Calu3 (cell line): ENCODE data around the gene CLIC5. TPM values are rescaled to one million over a fixed set of nuclear protein-coding genes. Genes with fewer than 3 reads are reported as not detected.

ENCODE experiments used
- BruUV-seq: library from RNA; stranded (reverse); fragments of 400-500 nt; replicated peaks from 2 replicates; lab custom pipeline; 2021; lab: Mats Ljungman, UMichigan
- CTCF ChIA-PET: fragments of 300-600 bp; sonication (Branson Sonifier 250); formaldehyde crosslinking; loops from one replicate; lab custom pipeline; 2022; ENCODE audit warnings: antibody characterized with exemption; lab: Charles Lee
- DNase-seq: peaks from one replicate; pipeline ENCODE4 v3.0.0; 2022
- H3K27ac Mint-ChIP-seq: one replicate; pipeline ENCODE4 v1.8.0; 2022; ENCODE audit warnings: mixed read lengths; ENCODE audit not compliant: unreplicated experiment
- H3K27me3 Mint-ChIP-seq: one replicate; pipeline ENCODE4 v1.8.0; 2022; ENCODE audit warnings: mixed read lengths; ENCODE audit not compliant: unreplicated experiment
- H3K36me3 Mint-ChIP-seq: one replicate; pipeline ENCODE4 v1.8.0; 2022; ENCODE audit warnings: mild to moderate bottlenecking, moderate library complexity, mixed read lengths; ENCODE audit not compliant: insufficient read depth, unreplicated experiment
- H3K4me1 Mint-ChIP-seq: one replicate; pipeline ENCODE4 v1.8.0; 2022; ENCODE audit warnings: mild to moderate bottlenecking, low read depth, mixed read lengths; ENCODE audit not compliant: unreplicated experiment
- H3K4me3 Mint-ChIP-seq: one replicate; pipeline ENCODE4 v1.8.0; 2022; ENCODE audit warnings: mild to moderate bottlenecking, low read depth, moderate library complexity, mixed read lengths; ENCODE audit not compliant: unreplicated experiment
- H3K9me3 Mint-ChIP-seq: one replicate; pipeline ENCODE4 v1.8.0; 2022; ENCODE audit warnings: low read depth, mixed read lengths; ENCODE audit not compliant: unreplicated experiment
- CTCF ChIP-seq: fragments of 200-600 bp; IDR thresholded peaks from one replicate; pipeline ENCODE4 v1.8.0; 2022; ENCODE audit warnings: antibody characterized with exemption; ENCODE audit not compliant: unreplicated experiment
- intact Hi-C: fragments of 100-400 bp; cut with micrococcal nuclease; formaldehyde crosslinking; loops from one replicate; pipeline ENCODE4 v1.10.0; 2022; ENCODE audit not compliant: unreplicated experiment
- total RNA-seq: library from RNA; stranded (reverse); gene quantifications from 2 replicates; pipeline ENCODE4 v1.2.3, GENCODE V29; 2022

Gene CLIC5
- total RNA-seq, 1 experiment from 2014 or later, result 3.3 TPM

DNA sequence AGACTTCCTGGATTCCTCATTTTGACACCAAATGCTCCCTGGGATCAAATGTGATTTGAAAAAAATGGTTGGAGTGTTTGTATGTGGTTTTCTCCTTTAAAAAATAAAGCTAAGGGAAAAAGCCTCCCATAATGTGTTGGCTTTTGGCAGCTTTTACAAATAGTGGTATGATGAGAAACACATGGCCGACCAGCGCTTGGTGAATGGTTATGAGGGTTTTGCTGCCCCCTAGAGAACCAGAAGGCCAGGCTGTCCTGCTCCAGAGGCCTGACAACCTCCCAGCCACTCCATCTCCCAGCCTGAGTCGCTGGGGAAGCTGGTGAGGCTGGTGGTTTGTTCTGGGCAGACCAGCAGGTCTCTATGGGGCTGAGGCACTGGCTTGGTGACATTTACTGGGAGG, 69.3 kb downstream of the CLIC5 start:
- no peak for DNase-seq
- no peak for TF ChIP-seq CTCF
- H3K4me3 Mint-ChIP-seq, result no peak overlapping the region
- peaks cover 21% of the 10 kb centered on the region for H3K4me1 Mint-ChIP-seq
- H3K9me3 Mint-ChIP-seq, result no peaks in the 10 kb centered on the region
- intact Hi-C loops, result no loop called here
- CTCF ChIA-PET, result no interaction called here
- no peak overlapping the region for H3K27ac Mint-ChIP-seq
- no peaks in the 10 kb centered on the region for H3K36me3 Mint-ChIP-seq
- BruUV-seq, result no TSS peak
- no peaks in the 10 kb centered on the region for H3K27me3 Mint-ChIP-seq

DNA sequence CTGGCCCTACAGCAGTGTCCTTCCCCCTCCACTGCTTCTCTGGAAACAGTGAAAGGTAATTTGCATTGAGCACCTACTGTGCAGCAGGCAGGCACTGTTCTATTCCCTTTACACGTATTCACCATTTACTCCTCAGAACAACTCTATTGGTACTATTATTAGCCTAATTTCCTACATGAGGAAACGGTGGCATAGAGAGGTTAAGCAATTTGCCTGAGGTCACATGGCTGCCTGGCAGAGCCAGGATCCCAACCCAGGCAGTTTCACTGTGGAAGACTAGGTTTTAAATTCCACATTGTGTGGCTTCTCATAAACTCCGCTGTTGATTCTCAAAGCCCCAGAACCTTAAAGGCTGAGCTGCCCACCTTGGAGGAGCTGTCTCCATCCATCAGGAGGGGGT, 72.7 kb downstream of the CLIC5 start:
- intact Hi-C loops, result no loop called here
- no peaks in the 10 kb centered on the region for H3K36me3 Mint-ChIP-seq
- no peaks in the 10 kb centered on the region for H3K4me1 Mint-ChIP-seq
- H3K27ac Mint-ChIP-seq, result no peak overlapping the region
- no peak for DNase-seq
- H3K9me3 Mint-ChIP-seq, result no peaks in the 10 kb centered on the region
- no peak for TF ChIP-seq CTCF
- CTCF ChIA-PET, result no interaction called here
- H3K27me3 Mint-ChIP-seq, result no peaks in the 10 kb centered on the region
- no TSS peak for BruUV-seq
- no peak overlapping the region for H3K4me3 Mint-ChIP-seq

- intact Hi-C loops, result loop anchor here (10.0 kb wide), 2 partner anchors 81 to 271 kb away; partner anchors contain the start of gene CLIC5
Observed at GRCh38 chr6:45933855-45934254, 81.8 kb downstream of the CLIC5 start.

GRCh38 chr6:45931232-45931631, 84.4 kb downstream of the CLIC5 start:
- no TSS peak for BruUV-seq
- no peak overlapping the region for H3K4me3 Mint-ChIP-seq
- CTCF ChIA-PET, result interaction anchor here (0.9 to 1.7 kb wide), 4 partner anchors 131 to 479 kb away, joined by 3 to 6 read pairs (median 4); partner anchors contain the start of gene ENPP4
- H3K27ac Mint-ChIP-seq, result no peak overlapping the region
- intact Hi-C loops, result loop anchor here (2.0 to 10.0 kb wide), 3 partner anchors 84 to 480 kb away; partner anchors contain the start of gene CLIC5
- H3K9me3 Mint-ChIP-seq, result no peaks in the 10 kb centered on the region
- no peak for TF ChIP-seq CTCF
- DNase-seq, result no peak
- no peaks in the 10 kb centered on the region for H3K4me1 Mint-ChIP-seq
- H3K27me3 Mint-ChIP-seq, result peaks cover 13% of the 10 kb centered on the region
- H3K36me3 Mint-ChIP-seq, result no peaks in the 10 kb centered on the region

More at GRCh38 chr6:45933855-45934254, 81.8 kb downstream of the CLIC5 start:
- TF ChIP-seq CTCF, result no peak
- CTCF ChIA-PET, result no interaction called here
- BruUV-seq, result no TSS peak
- no peaks in the 10 kb centered on the region for H3K4me1 Mint-ChIP-seq
- H3K9me3 Mint-ChIP-seq, result no peaks in the 10 kb centered on the region
- no peak overlapping the region for H3K27ac Mint-ChIP-seq
- no peaks in the 10 kb centered on the region for H3K36me3 Mint-ChIP-seq
- H3K4me3 Mint-ChIP-seq, result no peak overlapping the region
- no peak for DNase-seq
- peaks cover 13% of the 10 kb centered on the region for H3K27me3 Mint-ChIP-seq
